Tibial nerve (tissue), 4 donors: ENCODE results near the gene ZCCHC9.

Experiments used
- CTCF ChIP-seq, 5 experiments: fragments of 200-600 bp in 3 of 5; fragments of 450-650 bp in 2 of 5; sonication (generic) in 3 of 5; IDR thresholded peaks; one replicate each; pipeline ENCODE4 v1.5.1; 2016 to 2019; ENCODE audit warnings: antibody characterized with exemption in 5 of 5, mild to moderate bottlenecking in 3 of 5, moderate library complexity in 2 of 5
- EP300 ChIP-seq, 2 donors: sonication (generic); formaldehyde crosslinking; IDR thresholded peaks; one replicate each; pipeline ENCODE4 v1.6.1; 2017; ENCODE audit warnings: antibody characterized with exemption in 2 of 2, mild to moderate bottlenecking in 1 of 2

GRCh38 chr5:81344736-81345135 lies 43.3 kb downstream of the ZCCHC9 start:
- TF ChIP-seq CTCF (IDR thresholded peaks at IDR 0.05), result no peak
- no peak for TF ChIP-seq EP300 (IDR thresholded peaks at IDR 0.05)
